ENCODE measurements around the gene CSHL1. TPM values are rescaled to one million over a fixed set of nuclear protein-coding genes. Genes with fewer than 3 reads are reported as not detected.

Gene CSHL1
- total and polyA plus RNA-seq, 2 donors from 2014 or later, result not detected

DNA sequence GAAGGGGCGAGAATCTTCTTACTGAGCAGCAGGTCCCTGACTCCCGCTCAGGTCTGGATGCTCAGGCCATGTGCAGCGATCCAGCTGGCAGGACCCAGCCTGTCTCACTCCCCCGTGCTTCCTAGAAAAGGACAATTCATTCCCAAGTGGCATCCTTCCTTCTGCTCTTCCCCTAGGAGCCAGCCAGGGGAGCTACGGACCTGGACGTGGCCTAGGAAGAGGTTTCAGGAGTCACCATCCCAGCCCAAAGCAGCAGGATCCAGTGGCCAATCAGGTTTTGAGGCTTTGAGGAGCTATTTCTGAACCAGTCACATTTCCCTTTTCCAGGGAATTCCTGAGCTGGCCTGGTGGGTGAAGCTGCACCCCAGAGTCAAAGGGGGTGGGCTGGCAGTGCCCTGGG, 28.8 kb upstream of the CSHL1 start:
- intact Hi-C loops (cut with DNase I), result no loop called here
- Histone ChIP-seq H3K9me3 (ENCODE audit: control insufficient read depth in 2 of 3, insufficient read depth in 1 of 3, low read length in 3 of 3) (no peaks in the 10 kb centered on the region), H3K4me3 (ENCODE audit: low read length in 3 of 3) (no peak overlapping the region), H3K27ac (ENCODE audit: low read depth in 2 of 2, low read length in 2 of 2) (no peak overlapping the region), H3K36me3 (ENCODE audit: control insufficient read depth in 2 of 3, insufficient read depth in 3 of 3, low read length in 3 of 3) (no peaks in the 10 kb centered on the region), H3K27me3 (ENCODE audit: control insufficient read depth, insufficient read depth, low read length) (no peaks in the 10 kb centered on the region), H3K9ac (ENCODE audit: low read length in 3 of 3) (no peak overlapping the region), H3K4me1 (ENCODE audit: control insufficient read depth in 2 of 3, insufficient read depth in 2 of 3, low read depth in 1 of 3, low read length in 3 of 3) (no peaks in the 10 kb centered on the region)
- DNase-seq (peak in 2 of 5 donors; percentile 31 to 54), FAIRE-seq (no peak)
- TF ChIP-seq, protein P1, sequence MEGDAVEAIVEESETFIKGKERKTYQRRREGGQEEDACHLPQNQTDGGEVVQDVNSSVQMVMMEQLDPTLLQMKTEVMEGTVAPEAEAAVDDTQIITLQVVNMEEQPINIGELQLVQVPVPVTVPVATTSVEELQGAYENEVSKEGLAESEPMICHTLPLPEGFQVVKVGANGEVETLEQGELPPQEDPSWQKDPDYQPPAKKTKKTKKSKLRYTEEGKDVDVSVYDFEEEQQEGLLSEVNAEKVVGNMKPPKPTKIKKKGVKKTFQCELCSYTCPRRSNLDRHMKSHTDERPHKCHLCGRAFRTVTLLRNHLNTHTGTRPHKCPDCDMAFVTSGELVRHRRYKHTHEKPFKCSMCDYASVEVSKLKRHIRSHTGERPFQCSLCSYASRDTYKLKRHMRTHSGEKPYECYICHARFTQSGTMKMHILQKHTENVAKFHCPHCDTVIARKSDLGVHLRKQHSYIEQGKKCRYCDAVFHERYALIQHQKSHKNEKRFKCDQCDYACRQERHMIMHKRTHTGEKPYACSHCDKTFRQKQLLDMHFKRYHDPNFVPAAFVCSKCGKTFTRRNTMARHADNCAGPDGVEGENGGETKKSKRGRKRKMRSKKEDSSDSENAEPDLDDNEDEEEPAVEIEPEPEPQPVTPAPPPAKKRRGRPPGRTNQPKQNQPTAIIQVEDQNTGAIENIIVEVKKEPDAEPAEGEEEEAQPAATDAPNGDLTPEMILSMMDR (IDR thresholded peaks at IDR 0.05; ENCODE audit: borderline replicate concordance, extremely low read depth, insufficient read depth), result no peak

DNA sequence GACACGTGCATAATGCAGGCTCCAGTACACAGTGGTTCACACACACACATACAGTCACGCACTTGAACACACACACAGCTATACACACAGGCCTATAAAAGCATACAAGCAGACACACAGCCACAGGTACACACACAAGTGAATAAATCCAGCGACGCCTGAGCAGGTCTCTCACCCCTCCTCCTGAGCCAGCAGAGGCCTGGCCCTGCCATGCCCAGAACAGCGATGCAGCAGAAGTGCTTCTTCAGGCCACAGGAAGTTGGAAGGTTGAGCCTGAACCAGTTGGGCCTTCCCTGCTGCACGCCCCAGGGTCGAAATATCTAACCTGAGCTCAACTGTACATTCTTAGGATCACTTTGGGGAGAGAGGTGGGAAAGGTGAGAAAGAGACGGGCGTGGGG, 28.3 kb upstream of the CSHL1 start:
- H3K36me3 ChIP-seq (ENCODE audit: control insufficient read depth in 2 of 3, insufficient read depth in 3 of 3, low read length in 3 of 3), result no peaks in the 10 kb centered on the region
- H3K27ac ChIP-seq (ENCODE audit: low read depth in 2 of 2, low read length in 2 of 2), result no peak overlapping the region
- intact Hi-C loops (cut with DNase I), result no loop called here
- no peaks in the 10 kb centered on the region for H3K27me3 ChIP-seq (ENCODE audit: control insufficient read depth, insufficient read depth, low read length)
- no peaks in the 10 kb centered on the region for H3K9me3 ChIP-seq (ENCODE audit: control insufficient read depth in 2 of 3, insufficient read depth in 1 of 3, low read length in 3 of 3)
- H3K4me3 ChIP-seq (ENCODE audit: low read length in 3 of 3), result no peak overlapping the region
- peak in 2 of 5 donors; percentile 39 to 43 for DNase-seq
- H3K9ac ChIP-seq (ENCODE audit: low read length in 3 of 3), result no peak overlapping the region
- TF ChIP-seq, protein P1 (IDR thresholded peaks at IDR 0.05; ENCODE audit: borderline replicate concordance, extremely low read depth, insufficient read depth), result no peak
- FAIRE-seq, result no peak
- no peaks in the 10 kb centered on the region for H3K4me1 ChIP-seq (ENCODE audit: control insufficient read depth in 2 of 3, insufficient read depth in 2 of 3, low read depth in 1 of 3, low read length in 3 of 3)

DNA sequence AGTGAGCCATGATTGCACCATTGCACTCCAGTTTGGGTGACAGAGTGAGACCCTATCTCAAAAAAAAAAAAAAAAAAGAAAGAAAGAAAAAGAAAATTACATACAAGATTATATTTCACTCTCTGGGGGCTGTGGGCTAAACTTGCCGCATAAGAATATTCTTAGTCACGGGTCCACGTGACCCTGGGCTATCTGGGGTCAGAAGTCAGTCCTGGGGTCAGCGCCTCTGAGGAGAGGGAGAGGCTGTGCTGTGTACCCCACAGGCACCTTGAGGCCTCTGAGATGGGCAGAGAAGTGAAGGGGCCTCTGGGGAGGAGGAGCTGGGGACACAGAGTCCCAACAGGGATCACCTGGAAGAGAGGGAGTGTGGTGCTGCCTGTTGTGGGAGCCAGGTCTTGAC, 26.9 kb upstream of the CSHL1 start:
- Histone ChIP-seq H3K36me3 (ENCODE audit: control insufficient read depth in 2 of 3, insufficient read depth in 3 of 3, low read length in 3 of 3) (no peaks in the 10 kb centered on the region), H3K9ac (ENCODE audit: low read length in 3 of 3) (no peak overlapping the region), H3K4me1 (ENCODE audit: control insufficient read depth in 2 of 3, insufficient read depth in 2 of 3, low read depth in 1 of 3, low read length in 3 of 3) (no peaks in the 10 kb centered on the region), H3K9me3 (ENCODE audit: control insufficient read depth in 2 of 3, insufficient read depth in 1 of 3, low read length in 3 of 3) (no peaks in the 10 kb centered on the region), H3K27me3 (ENCODE audit: control insufficient read depth, insufficient read depth, low read length) (no peaks in the 10 kb centered on the region), H3K27ac (ENCODE audit: low read depth in 2 of 2, low read length in 2 of 2) (no peak overlapping the region), H3K4me3 (ENCODE audit: low read length in 3 of 3) (no peak overlapping the region)
- intact Hi-C loops (cut with DNase I), result no loop called here
- TF ChIP-seq, protein P1 (IDR thresholded peaks at IDR 0.05; ENCODE audit: borderline replicate concordance, extremely low read depth, insufficient read depth), result no peak
- FAIRE-seq (no peak), DNase-seq (no peak)

DNA sequence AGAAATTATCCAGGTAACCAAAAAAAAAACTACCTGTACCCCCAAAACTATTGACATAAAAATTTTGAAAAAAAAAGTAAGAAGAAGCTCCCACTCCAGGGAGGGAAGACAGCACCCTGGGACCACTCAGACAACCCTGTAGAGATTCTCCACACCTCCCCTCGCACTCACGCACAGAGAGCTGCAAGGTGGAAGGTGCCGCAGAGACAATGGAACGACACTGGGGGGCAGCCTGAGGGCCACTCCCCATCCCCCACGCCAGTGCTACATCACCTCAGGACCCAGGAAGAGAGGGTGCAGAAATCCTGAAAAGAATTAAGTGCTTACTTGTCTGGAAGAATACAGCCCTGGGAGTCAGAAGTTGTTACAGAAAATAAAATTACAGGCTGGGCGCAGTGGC, 26.3 kb upstream of the CSHL1 start:
- Histone ChIP-seq H3K9me3 (ENCODE audit: control insufficient read depth in 2 of 3, insufficient read depth in 1 of 3, low read length in 3 of 3) (no peaks in the 10 kb centered on the region), H3K27me3 (ENCODE audit: control insufficient read depth, insufficient read depth, low read length) (no peaks in the 10 kb centered on the region), H3K36me3 (ENCODE audit: control insufficient read depth in 2 of 3, insufficient read depth in 3 of 3, low read length in 3 of 3) (no peaks in the 10 kb centered on the region), H3K4me3 (ENCODE audit: low read length in 3 of 3) (no peak overlapping the region), H3K27ac (ENCODE audit: low read depth in 2 of 2, low read length in 2 of 2) (no peak overlapping the region), H3K9ac (ENCODE audit: low read length in 3 of 3) (no peak overlapping the region), H3K4me1 (ENCODE audit: control insufficient read depth in 2 of 3, insufficient read depth in 2 of 3, low read depth in 1 of 3, low read length in 3 of 3) (peaks cover 0 to under 1% (median 0%) of the 10 kb centered on the region in 3 donors)
- no peak for DNase-seq
- TF ChIP-seq, protein P1 (IDR thresholded peaks at IDR 0.05; ENCODE audit: borderline replicate concordance, extremely low read depth, insufficient read depth), result no peak
- intact Hi-C loops (cut with DNase I), result no loop called here
- FAIRE-seq, result no peak

Data from kidney (tissue), 14 donors.